HepG2 (cell line): ENCODE results near the gene UBALD1. TPM values are rescaled to one million over a fixed set of nuclear protein-coding genes. Genes with fewer than 3 reads are reported as not detected.
A peak's percentile ranks its signal among the peaks of the same experiment; 100 is the strongest.

Experiments
- CCDC6 ChIP-seq: sonication (generic); formaldehyde crosslinking; IDR thresholded peaks from 2 replicates; pipeline ENCODE4 v1.8.1; 2022; ENCODE audit warnings: mild to moderate bottlenecking, missing genetic modification reagents, moderate library complexity
- DZIP1 ChIP-seq: sonication (generic); formaldehyde crosslinking; IDR thresholded peaks from 2 replicates; pipeline ENCODE4 v1.5.0; 2020; ENCODE audit warnings: mild to moderate bottlenecking, missing genetic modification reagents
- EP300 ChIP-seq, 3 experiments: sonication (generic) in 1 of 3; formaldehyde crosslinking in 1 of 3; IDR thresholded peaks; 2 replicates each; pipeline versions ENCODE4 v1.5.1 to v1.6.1; 2011 to 2020; ENCODE audit warnings: low read depth in 2 of 3, low read length in 2 of 3, borderline replicate concordance in 1 of 3, improper control_type of control experiment in 1 of 3, mild to moderate bottlenecking in 1 of 3, missing genetic modification reagents in 1 of 3, moderate library complexity in 1 of 3
- FLYWCH1 ChIP-seq: sonication (generic); formaldehyde crosslinking; IDR thresholded peaks from 2 replicates; pipeline ENCODE4 v1.8.1; 2023; ENCODE audit warnings: mild to moderate bottlenecking, missing genetic modification reagents
- IRF9 ChIP-seq: sonication (generic); formaldehyde crosslinking; IDR thresholded peaks from 2 replicates; pipeline ENCODE4 v1.8.0; 2022; ENCODE audit warnings: missing genetic modification reagents, mild to moderate bottlenecking, borderline replicate concordance
- KDM6A ChIP-seq: IDR thresholded peaks from 2 replicates; pipeline ENCODE4 v1.6.1; 2016; ENCODE audit warnings: low read depth
- MYNN ChIP-seq: sonication (generic); formaldehyde crosslinking; IDR thresholded peaks from 2 replicates; pipeline ENCODE4 v1.4.0; 2020; ENCODE audit warnings: mild to moderate bottlenecking, low read depth, missing genetic modification reagents
- NAIF1 ChIP-seq: sonication (generic); formaldehyde crosslinking; IDR thresholded peaks from 2 replicates; pipeline ENCODE4 v1.5.0; 2020; ENCODE audit warnings: mild to moderate bottlenecking, missing genetic modification reagents, borderline replicate concordance
- NCOA2 ChIP-seq: sonication (generic); formaldehyde crosslinking; IDR thresholded peaks from 2 replicates; pipeline ENCODE4 v1.8.0; 2022; ENCODE audit warnings: inconsistent platforms
- NRL ChIP-seq: sonication (generic); formaldehyde crosslinking; IDR thresholded peaks from 2 replicates; pipeline ENCODE4 v1.5.0; 2020; ENCODE audit warnings: missing genetic modification reagents, mild to moderate bottlenecking, moderate library complexity, borderline replicate concordance
- RAD51 ChIP-seq: fragments of 450-650 bp; IDR thresholded peaks from 2 replicates; pipeline ENCODE4 v1.6.1; 2016; ENCODE audit warnings: borderline replicate concordance
- RBFOX2 ChIP-seq: fragments of 200-400 bp; formaldehyde crosslinking; IDR thresholded peaks from 2 replicates; pipeline ENCODE4 v1.6.1; 2017; ENCODE audit warnings: low read depth, mild to moderate bottlenecking, low read length
- ZNF101 ChIP-seq: sonication (generic); formaldehyde crosslinking; IDR thresholded peaks from 2 replicates; pipeline ENCODE4 v1.4.0; 2020; ENCODE audit warnings: mild to moderate bottlenecking, low read depth, missing genetic modification reagents, borderline replicate concordance
- ZNF136 ChIP-seq: sonication (generic); formaldehyde crosslinking; IDR thresholded peaks from 2 replicates; pipeline ENCODE4 v1.8.1; 2022; ENCODE audit warnings: low read depth, mild to moderate bottlenecking, moderate library complexity, missing genetic modification reagents
- ZNF7 ChIP-seq: IDR thresholded peaks from 2 replicates; pipeline ENCODE4 v1.6.1; 2016; ENCODE audit warnings: missing biosample characterization, missing genetic modification reagents
- ZNF713 ChIP-seq: sonication (generic); formaldehyde crosslinking; IDR thresholded peaks from 2 replicates; pipeline ENCODE4 v1.4.0; 2020; ENCODE audit warnings: mild to moderate bottlenecking, missing genetic modification reagents
- ZNF788 ChIP-seq: sonication (generic); formaldehyde crosslinking; IDR thresholded peaks from 2 replicates; pipeline ENCODE4 v1.5.0; 2020; ENCODE audit warnings: mild to moderate bottlenecking, missing genetic modification reagents, borderline replicate concordance
- ZSCAN31 ChIP-seq: sonication (generic); formaldehyde crosslinking; IDR thresholded peaks from 2 replicates; pipeline ENCODE4 v1.5.0; 2020; ENCODE audit warnings: low read depth, mild to moderate bottlenecking, missing genetic modification reagents
- polyA plus RNA-seq, 8 experiments: library from polyadenylated mRNA; depleted of rRNA in 3 of 8; stranded (reverse) in 7 of 8; unstranded in 1 of 8; fragments of >200 nt; fragmentation: Illumina TruSeq in 4 of 8; extraction: Trizol in 4 of 8; gene quantifications; 2 replicates each; pipeline versions ENCODE4 v1.2.1 to v1.2.3, GENCODE V29; 2011 to 2016; ENCODE audit warnings: low read depth in 4 of 8, missing spikeins in 1 of 8, mixed read lengths in 1 of 8; ENCODE audit not compliant: insufficient read depth in 1 of 8
- total RNA-seq, 5 experiments: library from RNA; depleted of rRNA; stranded (reverse); fragments of >200 nt; fragmentation: Illumina TruSeq; extraction: Trizol; gene quantifications; 2 replicates each; pipeline ENCODE4 v1.2.3, GENCODE V29; 2016; ENCODE audit warnings: low read depth in 1 of 5
- TF ChIP-seq, protein P1 (sequence below), 2 experiments: sonication (generic) in 1 of 2; formaldehyde crosslinking in 1 of 2; IDR thresholded peaks; 2 replicates each; pipeline versions ENCODE4 v1.5.1 to v1.6.1; 2011 to 2020; ENCODE audit warnings: borderline replicate concordance in 1 of 2, low read depth in 1 of 2, low read length in 1 of 2, mild to moderate bottlenecking in 1 of 2, missing genetic modification reagents in 1 of 2, moderate library complexity in 1 of 2
- TF ChIP-seq, protein P2 (sequence below): sonication (generic); formaldehyde crosslinking; IDR thresholded peaks from 2 replicates; pipeline ENCODE4 v1.8.0; 2023; ENCODE audit warnings: mild to moderate bottlenecking, missing genetic modification reagents

The UBALD1 gene
- total and polyA plus RNA-seq, 2 of the 13 experiments (the other 11 are each of a cell fraction or from before 2014, with no cell fraction given): 6.8 to 12.3 TPM

GRCh38 chr16:4616047-4616811 is 1.5 kb upstream of the UBALD1 start (continued):
- TF ChIP-seq EP300 (IDR thresholded peaks at IDR 0.05; ENCODE audit: low read depth in 2 of 2, low read length in 2 of 2): 0 out of 4 replicates have a peak, but pooled peaks of 1 of the 2 experiments have one; percentile 8
- no peak for TF ChIP-seq EP300 (CRISPR knock-in tag; IDR thresholded peaks at IDR 0.05; ENCODE audit: borderline replicate concordance)
- peak; percentile 52; the same call in 1 of the 2 replicates for TF ChIP-seq CCDC6 (CRISPR knock-in tag)
- TF ChIP-seq ZNF136: no peak
- TF ChIP-seq ZNF713 (CRISPR knock-in tag): no peak
- peak; percentile 69 for TF ChIP-seq RBFOX2
- TF ChIP-seq, protein P1, sequence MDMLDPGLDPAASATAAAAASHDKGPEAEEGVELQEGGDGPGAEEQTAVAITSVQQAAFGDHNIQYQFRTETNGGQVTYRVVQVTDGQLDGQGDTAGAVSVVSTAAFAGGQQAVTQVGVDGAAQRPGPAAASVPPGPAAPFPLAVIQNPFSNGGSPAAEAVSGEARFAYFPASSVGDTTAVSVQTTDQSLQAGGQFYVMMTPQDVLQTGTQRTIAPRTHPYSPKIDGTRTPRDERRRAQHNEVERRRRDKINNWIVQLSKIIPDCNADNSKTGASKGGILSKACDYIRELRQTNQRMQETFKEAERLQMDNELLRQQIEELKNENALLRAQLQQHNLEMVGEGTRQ (IDR thresholded peaks at IDR 0.05; ENCODE audit: low read depth, low read length): no peak
- TF ChIP-seq, protein P1 (CRISPR knock-in tag; IDR thresholded peaks at IDR 0.05; ENCODE audit: borderline replicate concordance): peak; percentile 95; the same call in 1 of the 2 replicates
- no peak; the same call in 1 of the 2 replicates for TF ChIP-seq NAIF1 (CRISPR knock-in tag)
- no peak for TF ChIP-seq RAD51
- TF ChIP-seq IRF9: no peak
- peak; percentile 48; the same call in 1 of the 2 replicates for TF ChIP-seq NRL (CRISPR knock-in tag)
- no peak for TF ChIP-seq MYNN (CRISPR knock-in tag)
- TF ChIP-seq ZNF7 (CRISPR knock-in tag): no peak
- no peak for TF ChIP-seq KDM6A (CRISPR knock-in tag)
- TF ChIP-seq, protein P2, sequence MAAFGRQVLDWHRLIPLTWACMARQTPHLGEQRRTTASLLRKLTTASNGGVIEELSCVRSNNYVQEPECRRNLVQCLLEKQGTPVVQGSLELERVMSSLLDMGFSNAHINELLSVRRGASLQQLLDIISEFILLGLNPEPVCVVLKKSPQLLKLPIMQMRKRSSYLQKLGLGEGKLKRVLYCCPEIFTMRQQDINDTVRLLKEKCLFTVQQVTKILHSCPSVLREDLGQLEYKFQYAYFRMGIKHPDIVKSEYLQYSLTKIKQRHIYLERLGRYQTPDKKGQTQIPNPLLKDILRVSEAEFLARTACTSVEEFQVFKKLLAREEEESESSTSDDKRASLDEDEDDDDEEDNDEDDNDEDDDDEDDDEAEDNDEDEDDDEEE: no peak
- no peak for TF ChIP-seq FLYWCH1
- no peak for TF ChIP-seq DZIP1 (CRISPR knock-in tag)
- TF ChIP-seq ZSCAN31 (CRISPR knock-in tag): peak; percentile 37; the same call in 1 of the 2 replicates
- TF ChIP-seq NCOA2: no peak
- peak; percentile 74 for TF ChIP-seq ZNF788
- no peak for TF ChIP-seq ZNF101 (CRISPR knock-in tag)
